Lower lobe of right lung (tissue), 2 donors: ENCODE measurements around the gene IRX2. TPM values are rescaled to one million over a fixed set of nuclear protein-coding genes. Genes with fewer than 3 reads are reported as not detected.

ENCODE experiments used
- ATAC-seq, 2 donors: fragments of 200-7000 bp; cut with Tn5 transposase; one replicate each; pipeline ENCODE4 v1.9.1; 2020 to 2022; ENCODE audit warnings: mild to moderate bottlenecking in 2 of 2, moderate library complexity in 2 of 2
- DNase-seq: peaks from one replicate; pipeline ENCODE4 v3.0.0-alpha.2; 2020
- H3K27ac ChIP-seq: fragments of 200-600 bp; one replicate; pipeline ENCODE4 v1.8.0; 2022
- H3K27me3 ChIP-seq: fragments of 200-600 bp; one replicate; pipeline ENCODE4 v1.8.0; 2022; ENCODE audit warnings: low read depth
- H3K36me3 ChIP-seq: fragments of 200-600 bp; one replicate; pipeline ENCODE4 v1.8.0; 2022; ENCODE audit warnings: mild to moderate bottlenecking
- H3K4me1 ChIP-seq: fragments of 200-600 bp; one replicate; pipeline ENCODE4 v1.8.0; 2022
- H3K4me3 ChIP-seq: fragments of 200-600 bp; one replicate; pipeline ENCODE4 v1.8.0; 2022; ENCODE audit warnings: mild to moderate bottlenecking
- H3K9me3 ChIP-seq: fragments of 200-600 bp; one replicate; pipeline ENCODE4 v1.8.0; 2022
- intact Hi-C: fragments of 100-400 bp; cut with DNase I; formaldehyde crosslinking; loops from one replicate; pipeline ENCODE4 v1.11.0; 2022
- total RNA-seq: library from RNA; stranded (reverse); fragmentation: NEBNext Ultra II Directional; extraction: Animal tissue kit (Norgen Biotek cat#: 25700); gene quantifications from one replicate; pipeline ENCODE4 v1.2.1, GENCODE V29; 2021
- TF ChIP-seq, protein P1 (sequence below): fragments of 200-600 bp; IDR thresholded peaks from one replicate; pipeline ENCODE4 v1.8.0; 2022; ENCODE audit warnings: antibody characterized with exemption, mild to moderate bottlenecking
- donor health status: DM: no; HTN: yes; CAD: no; lungs with severe emphysema.

IRX2 gene
- total RNA-seq, 1 donor from 2014 or later, result 52.1 TPM

DNA sequence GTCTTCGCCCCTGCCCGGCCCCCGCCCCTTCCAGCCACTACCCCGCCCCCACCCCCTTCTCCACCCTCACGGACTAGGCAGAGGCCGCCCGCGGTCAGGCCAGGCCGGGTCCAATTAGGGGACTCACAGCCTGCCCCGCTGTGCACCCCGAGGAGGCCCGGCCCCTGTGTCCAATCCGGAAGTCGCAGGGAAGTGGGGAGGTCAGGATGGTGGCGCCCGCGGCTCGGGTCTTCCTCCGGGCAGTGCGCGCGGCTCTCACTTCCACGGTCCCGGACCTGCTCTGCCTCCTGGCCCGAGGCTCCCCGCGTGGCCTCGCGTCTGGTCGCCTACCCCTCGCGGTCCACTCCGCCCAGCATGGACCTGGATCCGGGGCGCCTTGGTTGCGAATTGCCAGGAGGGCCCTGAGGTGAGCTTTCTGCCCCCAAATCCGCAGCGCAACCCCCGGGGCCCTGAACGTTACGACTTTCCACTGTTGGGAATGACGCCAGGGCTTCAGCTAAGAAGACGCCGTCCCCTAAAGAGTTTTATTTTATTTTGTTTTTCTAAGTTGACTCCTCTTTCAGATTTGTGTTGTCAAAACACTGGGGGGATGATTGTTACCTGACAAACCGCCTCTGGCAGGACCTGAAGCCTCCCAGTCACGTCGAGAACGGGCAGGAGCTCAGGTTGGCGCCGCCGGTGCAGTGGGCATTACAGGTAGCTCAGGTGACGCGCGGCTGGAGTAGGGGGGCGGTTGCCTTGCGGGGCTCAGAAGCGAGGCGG, 763 bp upstream of the IRX2 start:
- intact Hi-C loops, result no loop called here
- peak; percentile 64 to 76 for ATAC-seq
- Histone ChIP-seq H3K27ac (peak overlapping the region; percentile 90), H3K27me3 (peaks cover 93% of the 10 kb centered on the region), H3K9me3 (no peaks in the 10 kb centered on the region), H3K4me1 (peaks cover 13% of the 10 kb centered on the region), H3K4me3 (peak overlapping the region; percentile 55), H3K36me3 (no peaks in the 10 kb centered on the region)
- peak; percentile 86 for DNase-seq
- TF ChIP-seq, protein P1, sequence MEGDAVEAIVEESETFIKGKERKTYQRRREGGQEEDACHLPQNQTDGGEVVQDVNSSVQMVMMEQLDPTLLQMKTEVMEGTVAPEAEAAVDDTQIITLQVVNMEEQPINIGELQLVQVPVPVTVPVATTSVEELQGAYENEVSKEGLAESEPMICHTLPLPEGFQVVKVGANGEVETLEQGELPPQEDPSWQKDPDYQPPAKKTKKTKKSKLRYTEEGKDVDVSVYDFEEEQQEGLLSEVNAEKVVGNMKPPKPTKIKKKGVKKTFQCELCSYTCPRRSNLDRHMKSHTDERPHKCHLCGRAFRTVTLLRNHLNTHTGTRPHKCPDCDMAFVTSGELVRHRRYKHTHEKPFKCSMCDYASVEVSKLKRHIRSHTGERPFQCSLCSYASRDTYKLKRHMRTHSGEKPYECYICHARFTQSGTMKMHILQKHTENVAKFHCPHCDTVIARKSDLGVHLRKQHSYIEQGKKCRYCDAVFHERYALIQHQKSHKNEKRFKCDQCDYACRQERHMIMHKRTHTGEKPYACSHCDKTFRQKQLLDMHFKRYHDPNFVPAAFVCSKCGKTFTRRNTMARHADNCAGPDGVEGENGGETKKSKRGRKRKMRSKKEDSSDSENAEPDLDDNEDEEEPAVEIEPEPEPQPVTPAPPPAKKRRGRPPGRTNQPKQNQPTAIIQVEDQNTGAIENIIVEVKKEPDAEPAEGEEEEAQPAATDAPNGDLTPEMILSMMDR, result no peak

DNA sequence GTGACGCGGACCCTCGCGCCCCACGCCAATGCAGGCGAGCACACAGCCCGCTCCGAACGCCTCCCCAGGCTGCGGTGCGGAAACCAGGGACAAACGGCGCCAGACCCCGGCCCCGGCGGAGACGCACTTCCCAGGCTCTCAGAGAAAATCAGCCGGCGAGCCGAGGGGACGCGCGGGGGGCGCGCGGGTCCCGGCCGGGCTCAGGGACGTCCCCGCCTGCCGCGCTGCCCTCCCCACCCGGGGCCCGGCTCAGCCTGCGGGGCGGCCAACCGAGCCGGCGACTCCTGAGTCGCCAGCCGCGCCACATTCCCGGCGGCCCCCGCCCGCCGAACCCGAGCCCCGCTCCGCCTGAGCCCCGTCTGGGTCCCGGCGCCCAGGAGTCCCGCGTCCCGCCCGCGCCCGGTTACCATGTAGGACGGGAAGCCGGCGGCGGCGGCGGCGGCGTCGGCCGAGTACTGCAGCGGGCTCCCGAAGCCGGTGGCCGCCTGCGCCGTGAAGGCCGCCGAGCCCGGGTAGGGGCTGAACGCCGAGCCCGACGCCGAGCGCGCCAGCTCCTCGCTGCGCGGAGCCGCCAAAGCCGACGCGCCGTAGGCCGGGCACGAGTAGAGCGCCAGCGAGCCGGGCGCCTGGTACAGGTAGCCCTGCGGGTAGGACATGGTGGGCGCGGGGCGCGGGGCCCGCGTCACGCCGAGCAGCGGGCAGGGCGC, 566 bp downstream of the IRX2 start:
- Histone ChIP-seq H3K4me3 (peak overlapping the region; percentile 55), H3K4me1 (peaks cover 6% of the 10 kb centered on the region), H3K36me3 (no peaks in the 10 kb centered on the region), H3K27ac (peak overlapping the region; percentile 78), H3K27me3 (peaks cover 81% of the 10 kb centered on the region), H3K9me3 (no peaks in the 10 kb centered on the region)
- TF ChIP-seq, protein P1, result no peak
- no peak for DNase-seq
- no peak for ATAC-seq
- intact Hi-C loops, result no loop called here

DNA sequence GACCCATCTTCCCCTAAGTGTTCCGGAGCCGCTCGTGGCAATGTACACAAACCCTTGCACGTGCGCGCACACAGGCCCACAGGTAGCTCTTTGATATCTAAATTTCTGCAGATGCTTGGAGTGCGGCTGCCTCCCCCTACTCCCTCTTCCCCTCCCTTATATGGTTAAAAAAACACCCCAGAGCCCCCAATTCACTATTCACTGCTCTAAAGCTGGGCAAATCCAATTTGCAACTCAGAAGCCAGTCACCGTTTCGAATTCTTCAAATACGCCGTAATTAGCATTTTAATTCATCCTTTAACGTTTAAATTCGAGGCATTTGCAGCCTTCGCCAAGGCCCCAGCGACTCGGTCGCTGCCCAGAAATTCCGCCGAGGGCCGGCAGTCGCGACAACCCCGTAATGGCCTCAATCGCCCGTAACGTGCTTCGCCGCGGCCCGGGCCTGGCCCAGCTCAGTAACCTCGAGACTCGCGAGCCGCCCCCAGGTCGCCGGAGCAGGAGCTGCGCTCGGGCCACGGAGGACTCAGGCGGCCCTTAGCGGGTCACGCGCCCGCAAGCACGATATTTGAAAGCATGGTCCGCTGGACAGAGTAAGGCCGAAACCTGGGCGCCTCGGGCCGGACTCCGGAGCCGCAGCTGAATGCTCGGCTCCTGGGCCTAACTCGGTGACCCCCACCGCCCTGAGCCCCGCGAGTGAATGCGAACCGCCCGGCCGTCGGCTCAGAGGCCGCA, 1.3 kb downstream of the IRX2 start:
- peaks cover 81% of the 10 kb centered on the region for H3K27me3 ChIP-seq

DNA sequence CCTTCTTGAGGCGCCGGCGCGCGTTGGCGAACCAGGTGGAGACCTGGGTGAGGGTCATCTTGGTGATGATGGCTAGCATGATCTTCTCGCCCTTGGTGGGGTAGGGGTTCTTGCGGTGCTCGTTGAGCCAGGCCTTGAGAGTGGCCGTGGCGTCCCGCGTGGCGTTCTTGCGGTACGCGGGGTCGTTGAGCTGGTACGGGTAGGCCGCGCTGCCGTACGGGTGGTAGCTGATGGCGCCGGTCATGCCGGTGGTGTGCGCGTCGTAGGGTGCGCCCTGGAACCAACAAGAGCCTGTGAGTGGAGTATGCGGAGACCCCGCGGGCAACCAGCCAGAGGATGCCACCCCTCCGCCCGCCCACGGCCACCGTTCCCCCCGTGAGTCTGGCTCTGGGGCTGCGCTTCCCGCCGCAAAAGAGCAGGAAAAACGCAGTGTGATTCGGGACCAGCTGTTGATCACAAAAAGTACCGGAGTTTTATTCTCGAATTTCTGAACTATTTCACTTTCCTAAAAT, 1.9 kb downstream of the IRX2 start:
- TF ChIP-seq, protein P1, result no peak
- H3K27ac ChIP-seq, result peak overlapping the region; percentile 78
- no peaks in the 10 kb centered on the region for H3K36me3 ChIP-seq
- peak; percentile 55 for DNase-seq
- no peak for ATAC-seq
- H3K4me1 ChIP-seq, result no peaks in the 10 kb centered on the region
- intact Hi-C loops, result no loop called here
- peak overlapping the region; percentile 55 for H3K4me3 ChIP-seq
- H3K27me3 ChIP-seq, result peaks cover 81% of the 10 kb centered on the region
- no peaks in the 10 kb centered on the region for H3K9me3 ChIP-seq

More for the DNA sequence above, 1.3 kb downstream of the IRX2 start:
- intact Hi-C loops, result no loop called here
- no peaks in the 10 kb centered on the region for H3K9me3 ChIP-seq
- no peaks in the 10 kb centered on the region for H3K4me1 ChIP-seq
- H3K4me3 ChIP-seq, result peak overlapping the region; percentile 55
- peak overlapping the region; percentile 78 for H3K27ac ChIP-seq
- DNase-seq (peak; percentile 55), ATAC-seq (no peak)
- TF ChIP-seq, protein P1, result no peak
- no peaks in the 10 kb centered on the region for H3K36me3 ChIP-seq

DNA sequence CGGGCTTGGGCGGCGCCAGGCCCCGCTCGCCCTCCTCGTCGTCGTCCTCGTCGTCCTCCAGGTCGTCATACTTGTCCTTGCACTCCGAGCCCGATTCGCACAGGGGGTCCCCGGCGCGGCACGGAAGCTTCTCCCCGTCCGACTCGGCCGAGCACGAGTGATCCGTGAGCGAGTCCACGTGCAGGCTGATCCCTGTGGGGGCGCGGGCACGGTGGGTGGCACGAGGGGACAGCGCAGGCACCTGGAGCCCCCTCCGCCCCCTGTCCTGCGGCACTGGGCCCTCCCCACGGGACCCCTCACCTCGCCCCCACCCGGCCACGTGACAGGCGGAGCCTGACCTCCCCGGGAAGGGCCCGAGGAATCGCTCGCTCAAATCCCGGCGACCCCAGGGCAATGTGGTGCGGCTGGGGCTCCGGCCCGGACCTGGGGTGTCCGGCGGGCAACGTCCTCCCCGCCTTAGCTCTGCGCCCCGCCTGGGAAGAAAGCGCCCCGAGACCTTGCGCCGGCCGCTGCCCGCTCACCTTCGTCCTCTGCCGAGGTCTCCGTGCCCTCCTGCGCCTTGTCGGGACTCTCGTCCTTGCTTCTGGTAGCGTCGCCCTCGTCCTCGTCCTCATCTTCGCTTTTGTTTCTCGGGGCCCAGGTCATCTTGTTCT, 2.5 kb downstream of the IRX2 start:
- ATAC-seq, result no peak

More for the DNA sequence above, 2.5 kb downstream of the IRX2 start:
- H3K9me3 ChIP-seq, result no peaks in the 10 kb centered on the region
- TF ChIP-seq, protein P1, result no peak
- intact Hi-C loops, result no loop called here
- no peak for DNase-seq
- peak overlapping the region; percentile 55 for H3K4me3 ChIP-seq
- no peaks in the 10 kb centered on the region for H3K4me1 ChIP-seq
- peak overlapping the region; percentile 78 for H3K27ac ChIP-seq
- no peaks in the 10 kb centered on the region for H3K36me3 ChIP-seq
- peaks cover 78% of the 10 kb centered on the region for H3K27me3 ChIP-seq
